GM20431 (cell line): ENCODE data around the gene MACROD2.
"Not testable (repeated sequence)": the region's sequence is repeated elsewhere in the genome, so short reads cannot be mapped to it uniquely, and the experiment has no call there.

ENCODE experiments used
- in situ Hi-C: fragments of 300-500 bp; cut with MseI, MboI; formaldehyde crosslinking; loops from one replicate; pipeline ENCODE4 v1.15.0; 2020; ENCODE audit warnings: low sequenced_read_pairs; ENCODE audit not compliant: unreplicated experiment

Gene MACROD2

DNA sequence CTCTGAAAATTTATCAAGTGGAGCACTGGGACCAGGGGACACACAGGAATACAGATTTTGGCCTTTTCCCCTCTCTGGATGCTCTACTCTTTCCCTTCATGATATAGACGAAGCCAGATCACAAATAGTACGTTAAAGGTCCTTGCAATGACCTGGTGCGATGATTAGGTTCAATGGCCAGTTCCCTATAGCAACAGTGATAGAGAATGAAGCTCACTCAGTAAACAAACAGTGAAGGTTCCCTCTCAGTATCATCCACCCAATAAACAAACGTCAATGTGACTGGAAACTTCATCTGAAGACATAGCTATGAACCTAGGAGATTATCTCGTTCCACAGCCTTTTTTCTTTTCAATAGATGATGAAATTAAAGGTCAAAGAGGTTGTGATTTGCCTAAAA lies 1981.7 kb downstream of the MACROD2 start:
- in situ Hi-C loops: no loop called here

DNA sequence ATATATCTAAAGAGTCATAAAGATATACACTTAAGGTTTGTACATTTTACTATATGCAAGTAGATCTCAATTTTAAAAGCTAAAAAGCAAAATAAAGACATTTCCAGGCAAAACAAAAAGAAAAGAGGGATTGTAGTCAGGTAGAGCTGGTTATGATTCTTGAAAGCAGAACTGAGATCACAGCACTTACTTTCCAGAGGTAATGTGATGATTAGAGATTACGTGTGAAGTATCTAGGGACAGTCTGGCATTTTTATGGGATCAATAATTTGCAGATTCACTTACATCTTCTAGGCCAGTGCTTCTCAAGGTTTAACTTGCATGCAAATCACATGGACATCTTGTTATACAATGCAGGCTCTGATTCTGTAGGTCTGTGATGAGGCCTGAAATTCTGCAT lies 1982.4 kb downstream of the MACROD2 start:
- in situ Hi-C loops: no loop called here

DNA sequence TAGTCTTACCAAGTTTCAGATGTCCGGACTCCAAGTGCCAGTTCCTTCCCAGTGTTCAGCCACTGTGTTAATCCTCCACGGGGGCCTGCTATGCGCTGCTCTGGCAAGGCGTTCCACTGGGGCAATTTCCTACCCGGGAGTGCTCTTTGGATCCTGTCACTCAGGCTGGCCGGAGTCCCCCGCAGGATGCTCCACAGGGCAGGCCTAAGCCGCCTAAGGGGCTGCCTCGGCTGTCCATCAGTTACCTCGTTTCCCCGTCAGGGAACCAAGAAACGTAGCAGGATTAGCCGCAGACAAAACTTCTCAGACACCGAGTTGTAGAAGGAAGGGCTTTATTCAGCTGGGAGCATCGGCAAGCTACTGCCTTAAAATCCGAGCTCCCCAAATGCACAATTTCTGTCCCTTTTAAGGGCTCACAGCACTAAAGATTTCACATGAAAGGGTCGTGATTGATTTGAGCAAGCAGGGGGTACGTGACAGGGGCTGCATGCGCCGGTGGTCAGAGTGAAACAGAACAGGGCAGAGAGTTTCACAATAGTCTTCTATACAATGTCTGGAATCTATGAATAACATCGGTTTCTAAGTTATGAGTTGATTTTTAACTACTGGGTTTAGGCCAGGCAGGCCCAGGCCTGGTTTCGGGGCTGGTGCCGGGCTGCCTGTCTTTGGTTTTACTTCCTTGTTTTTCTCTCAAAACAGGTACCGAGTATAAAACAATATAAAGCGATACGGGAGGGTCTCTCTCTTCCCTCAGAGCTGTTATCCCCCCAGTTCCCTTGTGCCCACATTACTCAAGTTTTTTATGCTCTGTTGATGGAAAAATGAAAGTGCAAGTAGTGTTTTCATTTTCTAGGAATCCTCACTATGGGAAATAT lies 1990.4 kb downstream of the MACROD2 start:
- in situ Hi-C loops: not testable (repeated sequence)

DNA sequence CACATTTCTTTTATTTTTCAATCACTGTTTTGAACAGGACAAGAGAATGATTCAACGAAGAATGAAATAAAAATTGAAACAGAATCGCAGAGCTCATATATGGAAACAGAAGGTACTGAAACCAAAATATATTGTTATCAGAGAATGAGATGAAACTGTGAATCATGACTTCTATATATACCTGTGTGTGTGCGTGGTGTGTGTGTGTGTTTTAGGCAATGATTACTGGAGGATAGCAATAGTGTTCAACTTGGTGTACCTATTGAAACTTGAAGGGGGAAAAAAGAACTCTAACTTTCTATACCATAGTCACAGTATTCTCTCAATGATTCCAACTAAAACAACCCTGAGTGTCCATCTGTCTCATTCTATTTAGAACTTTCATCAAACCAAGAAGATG lies 1991.4 kb downstream of the MACROD2 start:
- in situ Hi-C loops: no loop called here

DNA sequence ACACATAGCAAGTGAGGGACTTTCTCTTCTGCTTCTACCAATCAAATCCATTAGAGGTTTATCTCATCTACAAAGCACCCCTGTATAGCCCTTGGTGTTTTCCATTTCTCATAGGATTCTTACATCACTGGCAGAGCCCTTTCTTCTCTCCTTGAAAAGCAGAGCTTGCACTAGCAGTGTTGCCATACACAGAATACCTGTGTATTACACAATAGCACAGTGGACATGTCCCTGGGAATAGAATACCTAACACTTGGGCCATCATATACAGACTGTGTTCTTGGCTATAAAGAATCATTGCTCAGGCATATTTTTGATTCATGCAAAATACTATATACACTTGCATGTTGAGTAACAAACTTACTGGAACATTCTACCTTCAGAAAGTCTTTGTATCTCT lies 1996.0 kb downstream of the MACROD2 start:
- in situ Hi-C loops: no loop called here

DNA sequence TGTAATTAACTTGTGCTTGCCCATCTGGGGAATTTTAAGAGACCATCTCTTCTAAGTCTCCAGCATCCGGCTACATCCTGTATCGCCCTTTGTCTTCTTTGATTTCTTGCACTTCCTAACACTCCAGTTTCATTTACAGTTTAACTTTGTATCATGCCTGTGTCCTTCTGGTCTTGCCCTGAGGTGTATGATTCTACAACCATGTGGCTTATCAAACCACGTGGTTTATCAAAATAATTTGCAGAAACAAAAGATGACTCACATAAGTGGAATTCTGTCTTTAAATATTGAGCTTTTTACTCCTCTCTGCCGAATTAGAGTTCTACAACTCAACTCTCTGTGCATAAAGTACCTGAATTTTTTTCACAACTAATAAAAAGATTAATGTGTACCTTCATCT lies 1997.2 kb downstream of the MACROD2 start:
- in situ Hi-C loops: no loop called here

DNA sequence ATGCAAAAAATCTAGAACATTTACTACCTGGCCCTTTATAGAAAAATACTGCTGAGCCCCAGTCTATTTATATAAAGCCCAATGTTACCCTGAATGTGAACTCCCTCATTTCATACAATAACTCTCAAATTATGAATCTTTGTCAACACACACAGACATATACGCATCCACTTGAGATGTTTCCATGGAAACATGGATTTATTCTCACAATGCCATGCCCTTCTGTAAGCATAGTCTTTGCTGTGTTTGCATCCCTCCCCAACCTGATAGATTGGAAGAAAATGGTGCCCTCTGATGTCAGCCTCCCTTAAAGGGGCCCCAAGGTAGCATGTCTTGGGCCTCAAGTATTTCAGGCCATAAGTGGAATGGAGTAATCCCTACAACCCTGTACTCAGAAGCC lies 2004.8 kb downstream of the MACROD2 start:
- in situ Hi-C loops: no loop called here

DNA sequence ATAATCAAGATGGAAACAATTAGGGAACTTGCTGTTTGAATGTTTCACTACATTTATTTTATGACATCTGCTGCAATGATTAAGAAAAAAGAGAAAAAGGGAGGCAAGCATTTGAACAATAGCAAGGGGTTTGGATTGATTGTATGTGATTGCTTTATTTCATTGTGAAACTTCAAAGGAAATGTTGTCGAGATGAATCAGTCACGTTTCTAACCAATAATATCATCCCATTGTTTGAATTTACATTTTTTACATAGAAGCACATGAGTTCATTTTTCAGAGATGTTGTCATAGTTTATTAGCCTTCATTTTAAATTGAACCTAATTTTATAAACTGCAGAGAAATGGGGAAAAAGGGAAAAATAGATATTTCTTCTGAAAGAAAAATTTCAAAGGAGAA lies 2006.0 kb downstream of the MACROD2 start:
- in situ Hi-C loops: no loop called here

DNA sequence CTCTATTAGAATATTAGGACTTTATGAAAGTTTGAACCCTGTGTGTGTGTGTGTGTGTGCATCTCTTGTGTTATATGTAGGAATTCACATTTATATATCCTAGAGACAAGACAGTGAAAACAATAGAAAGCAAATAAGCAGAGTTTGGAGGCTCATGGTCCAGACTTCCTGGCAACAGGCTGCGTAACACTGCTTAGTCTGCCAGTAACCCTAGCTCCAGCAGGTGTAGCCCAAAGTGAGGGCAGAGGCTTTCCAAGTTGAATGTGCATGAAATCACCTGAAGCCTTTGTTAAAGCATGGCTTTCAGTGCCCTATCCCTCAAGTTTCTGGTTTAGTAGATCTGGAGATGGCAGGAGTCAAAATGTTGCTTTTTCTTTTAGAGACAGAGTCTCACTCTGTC lies 2008.0 kb downstream of the MACROD2 start:
- in situ Hi-C loops: no loop called here

DNA sequence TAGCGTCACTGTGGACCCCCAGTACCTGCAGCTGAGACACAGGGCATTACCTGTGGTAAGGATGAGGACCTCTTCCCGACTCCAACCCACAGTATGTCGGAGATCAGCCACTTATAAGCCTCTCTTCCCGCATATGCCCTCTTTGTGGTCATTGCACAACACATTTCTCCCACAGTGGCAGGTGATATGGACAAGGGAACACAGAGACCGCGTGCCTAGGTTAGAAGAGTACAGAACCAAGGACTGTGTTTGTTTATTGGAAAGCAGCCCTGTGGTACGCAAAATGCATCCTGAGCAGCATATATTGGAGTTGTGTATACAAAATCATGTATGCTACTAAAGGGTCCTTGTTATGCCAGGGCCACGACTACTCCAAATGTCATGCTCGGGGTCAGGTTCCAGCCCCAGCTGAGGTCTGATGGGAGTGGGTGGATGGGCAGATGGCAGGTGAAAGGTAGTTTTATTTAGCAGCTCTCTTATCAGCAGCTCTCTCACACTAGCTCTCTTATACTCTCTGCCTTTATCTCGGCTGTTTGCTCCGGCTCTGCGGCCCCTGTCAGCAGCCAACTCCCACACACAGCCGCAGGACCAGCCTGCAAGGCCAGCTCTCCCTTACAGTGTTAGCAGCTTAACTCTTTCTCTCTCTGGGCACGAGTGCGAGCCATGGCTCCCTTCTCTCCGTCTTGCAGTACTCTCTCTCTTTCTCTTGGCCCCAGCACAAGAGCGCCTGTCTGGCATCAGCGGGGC lies 2009.0 kb downstream of the MACROD2 start:
- in situ Hi-C loops: no loop called here

DNA sequence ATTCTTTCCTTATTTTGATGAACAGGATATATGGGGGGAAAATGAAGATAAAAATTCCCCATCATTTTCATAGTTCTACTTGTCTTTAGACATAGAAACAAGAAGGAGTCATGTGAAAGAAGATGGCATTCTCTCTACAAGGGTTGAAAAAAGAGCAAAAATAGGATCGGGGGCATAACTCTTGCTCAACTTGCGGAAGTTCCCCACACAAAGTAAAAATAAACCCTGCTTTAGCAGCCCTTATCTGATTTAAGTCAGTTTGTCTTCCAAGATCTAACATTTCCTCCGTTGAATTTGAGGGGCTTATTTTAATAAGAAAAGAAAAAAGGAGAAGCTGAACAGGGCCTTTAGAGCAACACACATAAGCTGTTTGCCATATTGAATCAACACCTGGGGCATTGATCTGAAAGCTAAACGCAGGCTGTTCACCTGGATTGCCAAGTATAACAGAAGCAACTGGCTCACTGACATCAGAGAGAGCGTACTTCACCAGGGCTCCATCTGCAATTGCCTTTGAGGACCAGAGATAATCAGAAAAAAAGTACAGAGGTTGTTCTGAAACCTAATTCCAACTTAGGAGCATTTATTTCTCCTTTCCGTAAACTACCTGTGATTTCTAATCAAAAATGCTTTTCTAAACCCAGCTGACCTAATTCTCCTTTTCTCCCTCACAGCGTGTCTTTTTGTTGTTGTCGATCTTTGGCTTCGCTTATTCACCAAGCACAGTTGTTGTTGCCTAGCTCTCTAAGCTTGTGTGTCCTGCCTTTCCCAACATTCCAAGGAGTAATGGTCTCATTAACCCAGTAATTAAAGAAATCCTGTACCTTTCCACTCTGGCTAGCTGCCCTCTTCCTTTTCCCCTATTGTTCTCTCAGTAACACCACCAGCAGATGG lies 2010.0 kb downstream of the MACROD2 start:
- in situ Hi-C loops: no loop called here

DNA sequence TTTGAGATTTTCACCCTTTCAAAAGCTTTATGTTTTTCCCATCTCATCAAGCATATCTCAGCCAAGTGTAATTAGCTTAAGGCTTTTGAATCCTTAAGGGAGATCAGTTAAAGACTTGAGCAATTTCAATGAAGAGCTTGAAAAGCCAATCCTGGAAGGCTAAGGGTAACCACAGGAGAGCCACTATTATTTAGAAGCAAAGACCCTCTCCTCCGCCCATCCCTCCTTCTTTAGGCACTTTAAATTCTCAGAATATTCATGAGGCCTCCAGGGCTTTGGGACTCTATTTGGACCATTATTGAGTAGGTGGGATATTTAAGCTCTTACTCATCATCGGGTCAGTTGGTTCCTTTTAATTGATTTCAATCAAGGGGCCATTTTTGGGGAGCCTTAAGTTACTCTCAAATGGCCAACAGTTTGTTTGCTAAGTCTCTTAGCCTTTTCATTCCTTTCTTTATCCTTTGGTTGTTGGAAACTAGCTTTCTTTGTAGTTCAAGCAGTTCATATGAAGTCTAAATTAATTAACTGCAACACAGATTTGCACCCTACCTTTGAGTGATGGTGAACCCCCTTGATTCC lies 2010.7 kb downstream of the MACROD2 start:
- in situ Hi-C loops: no loop called here

DNA sequence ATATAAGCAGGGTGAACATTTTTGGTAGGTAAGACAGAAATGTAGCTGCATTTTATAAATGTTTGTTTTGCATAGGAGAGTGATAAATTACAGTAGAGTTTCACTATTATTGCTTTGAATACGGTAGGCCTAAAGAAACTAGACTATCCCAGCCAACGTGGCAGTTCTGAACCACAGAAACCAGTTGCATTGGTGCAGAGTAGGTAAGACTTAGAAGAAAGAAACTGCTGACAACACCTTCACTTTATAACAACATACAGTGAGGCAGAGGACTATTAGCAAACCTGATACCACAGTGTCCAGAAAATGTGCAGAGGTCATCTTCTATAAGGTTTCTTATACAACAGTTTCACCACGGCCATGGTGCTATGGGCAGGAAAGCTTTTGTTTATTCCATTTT lies 2011.8 kb downstream of the MACROD2 start:
- in situ Hi-C loops: no loop called here

DNA sequence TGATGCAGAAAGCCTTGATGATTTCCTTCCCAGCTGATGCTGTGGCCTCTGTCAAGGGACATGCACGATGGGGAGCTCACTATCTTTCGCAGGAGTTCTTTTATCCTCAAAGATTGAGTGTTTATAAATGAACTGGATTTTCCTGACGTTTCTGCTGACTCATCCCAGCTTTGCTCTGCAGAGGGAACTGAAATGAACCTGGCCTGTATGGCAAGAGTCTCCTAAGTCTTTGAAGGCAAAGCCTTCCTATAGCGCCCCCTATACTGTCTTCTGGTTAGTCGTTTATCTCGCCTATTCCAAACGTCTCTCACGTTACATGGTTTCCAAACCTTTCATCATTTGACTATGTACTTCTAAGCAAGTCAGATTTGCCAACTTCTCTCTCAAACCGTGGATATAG lies 2012.6 kb downstream of the MACROD2 start:
- in situ Hi-C loops: no loop called here

DNA sequence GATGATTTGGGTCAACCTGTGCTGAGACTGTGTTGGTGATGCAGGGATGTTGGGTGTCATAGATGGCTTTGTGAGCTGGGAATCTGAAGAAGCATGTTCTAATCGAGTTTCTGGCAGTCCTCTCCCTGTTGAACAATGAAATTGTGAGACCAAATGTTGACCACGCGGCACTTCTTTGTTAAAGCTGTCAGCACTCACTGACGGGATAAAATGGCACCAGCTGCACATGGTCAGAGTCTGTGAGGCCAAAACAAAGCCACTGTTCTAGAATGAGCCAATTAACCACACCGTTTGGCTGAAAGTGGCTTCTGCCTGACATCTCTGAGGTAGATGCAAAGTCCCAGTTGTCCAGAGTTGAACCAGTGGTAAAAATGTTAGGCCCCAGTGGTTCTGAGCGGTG lies 2015.7 kb downstream of the MACROD2 start:
- in situ Hi-C loops: no loop called here

DNA sequence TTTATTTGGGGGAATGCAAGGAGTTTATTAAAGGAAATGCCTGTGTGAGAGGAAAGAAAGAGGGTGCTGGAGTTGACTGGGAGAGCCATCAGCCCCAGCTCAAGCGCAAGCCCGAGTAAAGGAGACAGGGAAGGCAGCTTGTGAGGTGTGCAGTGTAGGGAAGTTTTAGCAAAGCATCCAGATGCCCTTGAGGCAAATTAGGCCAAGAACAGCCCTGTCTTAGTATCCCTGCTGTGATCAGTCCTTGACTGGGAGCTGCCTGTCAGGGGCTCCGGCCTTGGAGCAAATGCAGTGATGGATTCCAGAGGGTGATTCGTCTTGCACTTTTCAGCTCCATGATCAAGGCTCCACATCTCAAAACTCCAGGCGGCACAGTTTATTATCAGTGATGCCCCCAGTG lies 2016.2 kb downstream of the MACROD2 start:
- in situ Hi-C loops: no loop called here

DNA sequence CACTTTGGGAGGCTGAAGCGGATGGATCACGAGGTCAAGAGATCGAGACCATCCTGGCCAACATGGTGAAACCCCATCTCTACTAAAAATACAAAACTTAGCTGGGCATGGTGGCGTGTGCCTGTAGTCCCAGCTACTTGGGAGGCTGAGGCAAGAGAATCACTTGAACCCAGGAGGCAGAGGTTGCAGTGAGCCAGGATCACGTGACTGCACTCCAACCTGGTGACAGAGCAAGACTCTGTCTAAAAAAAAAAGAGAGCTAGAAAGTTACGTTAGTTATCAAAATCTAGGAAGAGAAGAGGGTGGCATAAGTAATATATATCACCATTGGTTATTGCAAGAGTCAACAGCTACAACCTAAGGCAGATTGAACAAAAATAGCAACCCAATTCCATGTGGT lies 2017.6 kb downstream of the MACROD2 start:
- in situ Hi-C loops: not testable (repeated sequence)

DNA sequence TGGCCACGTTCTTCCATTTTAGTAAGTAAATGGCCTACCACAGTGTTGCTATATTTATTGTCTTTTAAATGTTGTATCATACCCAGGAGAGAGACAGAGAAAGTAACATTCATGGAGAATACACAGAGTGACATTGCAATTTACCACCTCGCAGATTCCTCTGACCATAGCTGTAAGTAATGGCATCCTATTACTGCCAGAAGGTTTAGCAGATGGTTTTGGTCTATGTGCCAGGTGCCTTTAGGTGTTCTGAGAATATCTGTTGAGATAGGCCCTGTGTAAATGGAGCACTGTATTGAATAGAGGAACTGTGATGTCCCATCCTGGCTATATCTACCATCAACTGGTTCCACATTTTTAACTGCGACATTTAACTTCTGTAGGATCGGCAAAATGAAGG lies 2018.3 kb downstream of the MACROD2 start:
- in situ Hi-C loops: no loop called here

DNA sequence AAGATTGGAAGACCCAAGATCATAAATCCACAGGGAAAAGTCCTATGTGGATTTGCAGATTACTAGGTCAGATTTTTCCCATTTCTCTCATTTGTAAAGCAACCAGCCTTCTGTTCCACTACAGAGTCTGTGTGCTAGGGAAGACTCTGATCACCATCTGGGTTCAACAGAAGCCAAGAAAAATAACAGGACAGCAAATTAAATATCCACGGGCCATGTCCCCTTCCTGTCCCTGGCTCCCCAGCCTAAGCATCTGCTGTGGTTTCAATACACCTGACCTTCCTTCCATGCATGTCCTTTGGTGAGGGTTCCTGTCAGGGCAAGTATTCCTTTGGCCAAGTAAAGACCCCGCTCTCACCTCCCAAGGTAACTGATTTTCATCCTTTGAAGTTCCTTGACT lies 2019.1 kb downstream of the MACROD2 start:
- in situ Hi-C loops: no loop called here

DNA sequence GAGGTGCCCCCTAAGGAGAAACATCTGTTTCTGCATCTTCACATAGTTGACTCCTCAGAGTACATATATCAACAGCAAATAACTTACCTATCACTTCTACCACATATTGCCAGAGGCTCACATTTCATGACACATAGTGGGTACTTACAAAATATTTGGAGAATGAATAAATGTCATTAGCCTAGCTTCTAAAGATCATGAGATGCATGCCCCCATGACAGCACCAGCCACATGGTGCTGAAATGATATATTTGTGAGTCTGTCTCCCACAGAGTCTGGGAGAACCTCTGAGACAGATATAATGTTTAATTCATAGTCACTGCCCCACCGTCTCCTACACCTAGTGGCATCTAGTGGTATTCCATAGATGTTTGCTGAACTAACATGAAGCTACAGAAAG lies 2022.3 kb downstream of the MACROD2 start:
- in situ Hi-C loops: no loop called here
